ENCODE data around the gene TPRG1.
A peak's percentile ranks its signal among the peaks of the same experiment; 100 is the strongest.

TPRG1 gene

GRCh38 chr3:189275852-189276251 lies 104.1 kb downstream of the TPRG1 start:
- Mint-ChIP-seq H3K4me1 (peaks cover 13% of the 10 kb centered on the region), H3K9me3 (peaks cover 4% of the 10 kb centered on the region), H3K27me3 (peaks cover 9% of the 10 kb centered on the region), H3K27ac (no peak overlapping the region), H3K36me3 (peaks cover 6% of the 10 kb centered on the region), H3K4me3 (no peak overlapping the region)
- no peak for ATAC-seq

GRCh38 chr3:189276444-189277219 lies 104.9 kb downstream of the TPRG1 start:
- no peak overlapping the region for H3K27ac Mint-ChIP-seq
- ATAC-seq = no peak

GRCh38 chr3:189277711-189278110 lies 105.9 kb downstream of the TPRG1 start:
- Mint-ChIP-seq H3K4me1 (peaks cover 13% of the 10 kb centered on the region), H3K9me3 (peaks cover 4% of the 10 kb centered on the region), H3K4me3 (no peak overlapping the region), H3K27ac (no peak overlapping the region), H3K36me3 (peaks cover 6% of the 10 kb centered on the region), H3K27me3 (peaks cover 17% of the 10 kb centered on the region)
- no peak for ATAC-seq

More at GRCh38 chr3:189276444-189277219, 104.9 kb downstream of the TPRG1 start:
- Mint-ChIP-seq H3K4me3 (no peak overlapping the region), H3K36me3 (peaks cover 6% of the 10 kb centered on the region), H3K4me1 (peaks cover 13% of the 10 kb centered on the region), H3K27me3 (peaks cover 9% of the 10 kb centered on the region), H3K9me3 (peaks cover 4% of the 10 kb centered on the region)

GRCh38 chr3:189278221-189278620 lies 106.5 kb downstream of the TPRG1 start:
- peaks cover 4% of the 10 kb centered on the region for H3K9me3 Mint-ChIP-seq
- H3K4me3 Mint-ChIP-seq = no peak overlapping the region
- H3K4me1 Mint-ChIP-seq = peaks cover 13% of the 10 kb centered on the region
- H3K27me3 Mint-ChIP-seq = peaks cover 19% of the 10 kb centered on the region
- no peak overlapping the region for H3K27ac Mint-ChIP-seq
- no peak for ATAC-seq
- H3K36me3 Mint-ChIP-seq = peaks cover 6% of the 10 kb centered on the region

- peaks cover 10% of the 10 kb centered on the region for H3K27me3 Mint-ChIP-seq
- no peak for ATAC-seq
- no peak overlapping the region for H3K27ac Mint-ChIP-seq
- peaks cover 15% of the 10 kb centered on the region for H3K4me1 Mint-ChIP-seq
- no peaks in the 10 kb centered on the region for H3K9me3 Mint-ChIP-seq
- H3K36me3 Mint-ChIP-seq = no peaks in the 10 kb centered on the region
- H3K4me3 Mint-ChIP-seq = no peak overlapping the region
Measured at GRCh38 chr3:189282189-189282588, 110.4 kb downstream of the TPRG1 start.

GRCh38 chr3:189282741-189283140 lies 111.0 kb downstream of the TPRG1 start:
- no peaks in the 10 kb centered on the region for H3K36me3 Mint-ChIP-seq
- peaks cover 14% of the 10 kb centered on the region for H3K4me1 Mint-ChIP-seq
- no peak overlapping the region for H3K4me3 Mint-ChIP-seq
- H3K27ac Mint-ChIP-seq = no peak overlapping the region
- no peak for ATAC-seq
- peaks cover 10% of the 10 kb centered on the region for H3K27me3 Mint-ChIP-seq
- no peaks in the 10 kb centered on the region for H3K9me3 Mint-ChIP-seq

GRCh38 chr3:189286188-189286587 lies 114.4 kb downstream of the TPRG1 start:
- ATAC-seq = no peak
- Mint-ChIP-seq H3K36me3 (no peaks in the 10 kb centered on the region), H3K4me1 (peaks cover 29% of the 10 kb centered on the region), H3K4me3 (no peak overlapping the region), H3K27ac (no peak overlapping the region), H3K9me3 (no peaks in the 10 kb centered on the region), H3K27me3 (peaks cover 18% of the 10 kb centered on the region)

GRCh38 chr3:189286916-189287315 lies 115.1 kb downstream of the TPRG1 start:
- H3K4me3 Mint-ChIP-seq = no peak overlapping the region
- no peak overlapping the region for H3K27ac Mint-ChIP-seq
- ATAC-seq = no peak
- peaks cover 29% of the 10 kb centered on the region for H3K4me1 Mint-ChIP-seq
- H3K9me3 Mint-ChIP-seq = no peaks in the 10 kb centered on the region
- H3K27me3 Mint-ChIP-seq = peaks cover 18% of the 10 kb centered on the region
- H3K36me3 Mint-ChIP-seq = no peaks in the 10 kb centered on the region

GRCh38 chr3:189288348-189289235 lies 116.8 kb downstream of the TPRG1 start:
- Mint-ChIP-seq H3K4me1 (peaks cover 29% of the 10 kb centered on the region), H3K4me3 (peak overlapping the region; percentile 27), H3K36me3 (no peaks in the 10 kb centered on the region), H3K27ac (peak overlapping the region; percentile 64), H3K27me3 (peaks cover 14% of the 10 kb centered on the region), H3K9me3 (no peaks in the 10 kb centered on the region)
- ATAC-seq = peak; percentile 84

GRCh38 chr3:189289251-189289650 lies 117.5 kb downstream of the TPRG1 start:
- Mint-ChIP-seq H3K9me3 (no peaks in the 10 kb centered on the region), H3K4me1 (peaks cover 29% of the 10 kb centered on the region), H3K36me3 (no peaks in the 10 kb centered on the region), H3K27ac (peak overlapping the region; percentile 64), H3K4me3 (peak overlapping the region; percentile 27), H3K27me3 (peaks cover 20% of the 10 kb centered on the region)
- ATAC-seq = peak; percentile 51

GRCh38 chr3:189292667-189293484 lies 121.1 kb downstream of the TPRG1 start:
- Mint-ChIP-seq H3K4me1 (peaks cover 15% of the 10 kb centered on the region), H3K9me3 (no peaks in the 10 kb centered on the region)

GRCh38 chr3:189294649-189295048 lies 122.9 kb downstream of the TPRG1 start:
- Mint-ChIP-seq H3K27me3 (peaks cover 29% of the 10 kb centered on the region), H3K4me1 (no peaks in the 10 kb centered on the region), H3K36me3 (no peaks in the 10 kb centered on the region), H3K4me3 (no peak overlapping the region), H3K27ac (no peak overlapping the region), H3K9me3 (no peaks in the 10 kb centered on the region)
- no peak for ATAC-seq

More at GRCh38 chr3:189292667-189293484, 121.1 kb downstream of the TPRG1 start:
- H3K27ac Mint-ChIP-seq = no peak overlapping the region
- H3K27me3 Mint-ChIP-seq = peaks cover 29% of the 10 kb centered on the region
- ATAC-seq = no peak
- H3K36me3 Mint-ChIP-seq = no peaks in the 10 kb centered on the region
- H3K4me3 Mint-ChIP-seq = no peak overlapping the region

- H3K4me1 Mint-ChIP-seq = no peaks in the 10 kb centered on the region
- no peak for ATAC-seq
- no peak overlapping the region for H3K27ac Mint-ChIP-seq
- no peaks in the 10 kb centered on the region for H3K36me3 Mint-ChIP-seq
- H3K9me3 Mint-ChIP-seq = no peaks in the 10 kb centered on the region
- no peak overlapping the region for H3K4me3 Mint-ChIP-seq
- H3K27me3 Mint-ChIP-seq = peaks cover 29% of the 10 kb centered on the region
Measured at GRCh38 chr3:189295089-189295488, 123.3 kb downstream of the TPRG1 start.

- H3K36me3 Mint-ChIP-seq = no peaks in the 10 kb centered on the region
- H3K9me3 Mint-ChIP-seq = no peaks in the 10 kb centered on the region
- no peak for ATAC-seq
- H3K27me3 Mint-ChIP-seq = peaks cover 22% of the 10 kb centered on the region
- H3K4me3 Mint-ChIP-seq = no peak overlapping the region
- H3K27ac Mint-ChIP-seq = no peak overlapping the region
- H3K4me1 Mint-ChIP-seq = no peaks in the 10 kb centered on the region
Measured at GRCh38 chr3:189297932-189298331, 126.2 kb downstream of the TPRG1 start.

All from stimulated activated memory B cell treated with anti-CD40 and anti-IgM and Interleukin-4, amounts not matched to agents 10 μg/mL and 1 μg/mL and 100 μg/mL, for 72 hours (primary cell).